DMS 273 (cell line): ENCODE measurements around the gene AXIN1.
"Not testable (repeated sequence)": the region's sequence is repeated elsewhere in the genome, so short reads cannot be mapped to it uniquely, and the experiment has no call there.

Experiments
- DNase-seq: peaks from one replicate; lab custom pipeline; 2025; ENCODE audit not compliant: unreplicated experiment; lab: John Stamatoyannopoulos, UW

AXIN1 gene

GRCh38 chr16:270381-271255, 81.9 kb downstream of the AXIN1 start:
- DNase-seq, result no peak

- no peak for DNase-seq
These were observed 83.3 kb downstream of the AXIN1 start for GRCh38 chr16:269061-269796.

- no peak for DNase-seq
These were observed 84.1 kb downstream of the AXIN1 start for GRCh38 chr16:268141-269053.

- not testable (repeated sequence) for DNase-seq
These were observed 85.0 kb downstream of the AXIN1 start for GRCh38 chr16:267562-267961.

GRCh38 chr16:266258-267164, 86.0 kb downstream of the AXIN1 start:
- DNase-seq, result no peak

- no peak for DNase-seq
These were observed 86.8 kb downstream of the AXIN1 start for GRCh38 chr16:265711-266110.

- DNase-seq, result no peak
These were observed 87.5 kb downstream of the AXIN1 start for GRCh38 chr16:265002-265529.

GRCh38 chr16:264440-264951, 88.0 kb downstream of the AXIN1 start:
- DNase-seq, result no peak

- no peak for DNase-seq
These were observed 88.6 kb downstream of the AXIN1 start for GRCh38 chr16:263944-264343.

GRCh38 chr16:263182-263774, 89.2 kb downstream of the AXIN1 start:
- DNase-seq, result no peak

GRCh38 chr16:262121-262745, 90.3 kb downstream of the AXIN1 start:
- DNase-seq, result no peak

GRCh38 chr16:261031-261691, 91.4 kb downstream of the AXIN1 start:
- DNase-seq, result peak; percentile 77

GRCh38 chr16:260326-260725, 92.2 kb downstream of the AXIN1 start:
- no peak for DNase-seq

GRCh38 chr16:259814-260253, 92.7 kb downstream of the AXIN1 start:
- DNase-seq, result no peak

GRCh38 chr16:259226-259625, 93.3 kb downstream of the AXIN1 start:
- no peak for DNase-seq

- DNase-seq, result not testable (repeated sequence)
These were observed 94.4 kb downstream of the AXIN1 start for GRCh38 chr16:258091-258490.

GRCh38 chr16:255183-255582, 97.3 kb downstream of the AXIN1 start:
- DNase-seq, result no peak

- DNase-seq, result no peak
These were observed 98.1 kb downstream of the AXIN1 start for GRCh38 chr16:254461-254860.
